ENCODE data around the gene CD8A.

DNA sequence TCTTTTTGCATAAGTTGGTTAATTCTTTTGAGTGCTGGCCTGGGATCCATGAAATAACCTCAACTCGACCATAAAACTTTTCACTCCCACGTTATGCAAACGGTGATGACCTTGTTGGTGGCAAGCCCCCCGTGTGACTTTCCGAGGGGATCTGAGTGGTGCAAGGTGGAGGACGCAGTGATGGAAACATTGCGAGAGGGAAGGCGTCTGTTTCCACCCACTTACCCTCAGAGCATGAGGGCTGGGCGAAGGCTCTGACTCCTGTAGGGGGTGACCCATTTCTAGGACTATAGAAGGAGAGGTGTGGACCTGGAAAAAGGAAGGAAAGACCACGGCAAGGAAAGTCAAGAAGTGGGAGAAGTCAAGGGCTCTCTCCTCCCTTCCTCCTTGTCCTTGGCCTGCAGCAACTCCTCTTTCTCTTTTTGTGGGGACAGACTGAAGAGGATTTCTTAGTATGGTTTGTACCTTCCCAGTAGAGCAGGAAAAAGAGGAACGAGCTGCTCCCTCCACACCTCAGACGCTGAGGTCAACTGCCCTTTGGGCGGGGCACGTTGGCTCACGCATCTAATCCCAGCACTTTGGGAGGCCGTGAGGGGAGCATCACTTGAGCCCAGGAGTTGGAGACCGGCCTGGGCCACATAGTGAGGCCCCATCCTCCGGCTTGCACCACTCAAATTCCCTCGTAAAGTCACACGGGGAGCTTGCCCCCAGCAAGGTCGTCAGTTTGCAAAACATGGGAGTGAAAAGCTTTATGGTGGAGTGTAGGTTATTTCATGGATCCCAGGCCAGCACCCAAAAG is 15.5 kb upstream of the CD8A start:
- no peak for TF ChIP-seq POLR2A (IDR thresholded peaks at IDR 0.05)
- TF ChIP-seq, protein P1, sequence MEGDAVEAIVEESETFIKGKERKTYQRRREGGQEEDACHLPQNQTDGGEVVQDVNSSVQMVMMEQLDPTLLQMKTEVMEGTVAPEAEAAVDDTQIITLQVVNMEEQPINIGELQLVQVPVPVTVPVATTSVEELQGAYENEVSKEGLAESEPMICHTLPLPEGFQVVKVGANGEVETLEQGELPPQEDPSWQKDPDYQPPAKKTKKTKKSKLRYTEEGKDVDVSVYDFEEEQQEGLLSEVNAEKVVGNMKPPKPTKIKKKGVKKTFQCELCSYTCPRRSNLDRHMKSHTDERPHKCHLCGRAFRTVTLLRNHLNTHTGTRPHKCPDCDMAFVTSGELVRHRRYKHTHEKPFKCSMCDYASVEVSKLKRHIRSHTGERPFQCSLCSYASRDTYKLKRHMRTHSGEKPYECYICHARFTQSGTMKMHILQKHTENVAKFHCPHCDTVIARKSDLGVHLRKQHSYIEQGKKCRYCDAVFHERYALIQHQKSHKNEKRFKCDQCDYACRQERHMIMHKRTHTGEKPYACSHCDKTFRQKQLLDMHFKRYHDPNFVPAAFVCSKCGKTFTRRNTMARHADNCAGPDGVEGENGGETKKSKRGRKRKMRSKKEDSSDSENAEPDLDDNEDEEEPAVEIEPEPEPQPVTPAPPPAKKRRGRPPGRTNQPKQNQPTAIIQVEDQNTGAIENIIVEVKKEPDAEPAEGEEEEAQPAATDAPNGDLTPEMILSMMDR (IDR thresholded peaks at IDR 0.05): no peak
